Amniotic stem cell (primary cell): ENCODE results near the gene HSPBAP1.
"Not testable (repeated sequence)": the region's sequence is repeated elsewhere in the genome, so short reads cannot be mapped to it uniquely, and the experiment has no call there.

ENCODE experiments used
- DNase-seq: peaks from one replicate; lab custom pipeline; 2025; lab: John Stamatoyannopoulos, UW

HSPBAP1 gene

GRCh38 chr3:122739172-122739571 is 54.5 kb downstream of the HSPBAP1 start:
- DNase-seq, result no peak

DNA sequence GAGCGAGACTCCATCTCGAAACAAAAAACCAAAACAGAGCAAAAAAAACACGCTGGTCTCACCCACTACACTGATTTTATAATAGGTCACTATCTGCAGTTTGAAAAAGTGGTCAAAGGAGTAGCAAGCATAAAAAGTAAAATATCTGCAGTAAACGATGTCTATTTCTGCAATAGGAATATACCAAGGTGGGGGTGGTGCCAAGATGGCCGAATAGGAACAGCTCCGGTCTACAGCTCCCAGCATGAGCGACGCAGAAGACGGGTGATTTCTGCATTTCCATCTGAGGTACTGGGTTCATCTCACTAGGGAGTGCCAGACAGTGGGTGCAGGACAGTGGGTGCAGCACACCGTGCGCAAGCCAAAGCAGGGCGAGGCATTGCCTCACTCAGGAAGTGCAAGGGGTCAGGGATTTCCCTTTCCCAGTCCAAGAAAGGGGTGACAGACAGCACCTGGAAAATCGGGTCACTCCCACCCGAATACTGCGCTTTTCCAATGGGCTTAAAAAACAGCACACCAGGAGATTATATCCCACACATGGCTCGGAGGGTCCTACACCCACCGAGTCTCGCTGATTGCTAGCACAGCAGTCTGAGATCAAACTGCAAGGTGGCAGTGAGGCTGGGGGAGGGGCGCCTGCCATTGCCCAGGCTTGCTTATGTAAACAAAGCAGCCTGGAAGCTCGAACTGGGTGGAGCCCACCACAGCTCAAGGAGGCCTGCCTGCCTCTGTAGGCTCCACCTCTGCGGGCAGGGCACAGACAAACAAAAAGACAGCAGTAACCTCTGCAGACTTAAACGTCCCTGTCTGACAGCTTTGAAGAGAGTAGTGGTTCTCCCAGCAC is 60.7 kb downstream of the HSPBAP1 start:
- not testable (repeated sequence) for DNase-seq

- DNase-seq, result no peak
Observed at GRCh38 chr3:122730240-122730639, 63.4 kb downstream of the HSPBAP1 start.

DNA sequence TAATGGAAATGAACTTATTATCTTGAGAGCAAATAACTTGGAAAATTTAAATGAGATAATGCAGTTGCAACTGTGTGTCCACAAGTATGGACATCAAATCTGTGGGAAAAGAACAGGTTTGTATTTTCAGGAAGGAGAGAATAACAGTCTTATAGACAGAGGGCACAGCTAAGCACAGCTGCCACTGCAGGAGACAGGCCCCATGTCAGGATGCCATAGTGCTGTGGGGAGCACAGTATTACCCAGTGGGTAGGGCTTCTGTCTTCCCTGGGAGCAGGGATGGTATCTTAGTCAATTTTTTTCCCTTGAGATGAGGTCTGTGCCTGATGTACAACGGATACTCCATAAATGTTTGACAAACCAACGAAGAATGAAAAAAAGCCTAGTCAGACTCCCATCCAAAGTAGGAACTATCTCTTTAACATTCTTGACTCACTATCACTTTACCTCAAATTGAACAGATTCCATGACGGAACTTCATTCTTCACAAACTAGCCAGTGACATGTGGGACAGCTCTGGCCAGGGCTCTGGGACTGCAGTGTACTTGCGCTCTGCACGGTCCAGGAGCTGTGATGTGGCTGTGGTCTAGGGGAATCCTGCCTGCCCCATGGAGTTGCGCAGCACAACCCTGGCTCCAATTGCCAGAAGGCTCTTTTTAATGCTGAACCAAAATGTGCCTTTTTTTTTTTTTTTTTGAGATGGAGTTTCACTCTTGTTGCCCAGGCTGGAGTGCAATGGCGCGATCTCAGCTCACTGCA is 64.7 kb downstream of the HSPBAP1 start:
- no peak for DNase-seq

DNA sequence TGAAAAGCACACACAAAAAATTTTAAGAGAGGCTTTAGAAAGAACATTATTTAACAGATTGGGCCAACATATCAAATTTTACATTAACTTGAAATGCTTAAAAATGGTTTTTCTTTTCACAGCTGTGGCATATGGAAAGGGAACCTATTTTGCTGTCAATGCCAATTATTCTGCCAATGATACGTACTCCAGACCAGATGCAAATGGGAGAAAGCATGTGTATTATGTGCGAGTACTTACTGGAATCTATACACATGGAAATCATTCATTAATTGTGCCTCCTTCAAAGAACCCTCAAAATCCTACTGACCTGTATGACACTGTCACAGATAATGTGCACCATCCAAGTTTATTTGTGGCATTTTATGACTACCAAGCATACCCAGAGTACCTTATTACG is 65.4 kb downstream of the HSPBAP1 start:
- DNase-seq, result no peak

DNA sequence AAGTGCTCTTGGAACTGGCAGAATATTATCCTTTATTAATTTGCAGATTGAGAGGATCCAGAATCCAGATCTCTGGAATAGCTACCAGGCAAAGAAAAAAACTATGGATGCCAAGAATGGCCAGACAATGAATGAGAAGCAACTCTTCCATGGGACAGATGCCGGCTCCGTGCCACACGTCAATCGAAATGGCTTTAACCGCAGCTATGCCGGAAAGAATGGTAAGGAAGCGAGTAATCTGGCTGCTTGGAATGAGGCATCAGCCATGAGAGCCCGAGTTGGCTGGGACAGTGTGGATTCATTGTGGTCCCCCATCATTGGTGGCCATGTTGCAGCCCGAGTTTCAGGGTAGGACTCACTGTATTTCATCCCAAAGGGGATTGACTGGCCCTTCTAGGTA is 65.9 kb downstream of the HSPBAP1 start:
- no peak for DNase-seq

- DNase-seq, result no peak
Observed at GRCh38 chr3:122727294-122727693, 66.3 kb downstream of the HSPBAP1 start.

DNA sequence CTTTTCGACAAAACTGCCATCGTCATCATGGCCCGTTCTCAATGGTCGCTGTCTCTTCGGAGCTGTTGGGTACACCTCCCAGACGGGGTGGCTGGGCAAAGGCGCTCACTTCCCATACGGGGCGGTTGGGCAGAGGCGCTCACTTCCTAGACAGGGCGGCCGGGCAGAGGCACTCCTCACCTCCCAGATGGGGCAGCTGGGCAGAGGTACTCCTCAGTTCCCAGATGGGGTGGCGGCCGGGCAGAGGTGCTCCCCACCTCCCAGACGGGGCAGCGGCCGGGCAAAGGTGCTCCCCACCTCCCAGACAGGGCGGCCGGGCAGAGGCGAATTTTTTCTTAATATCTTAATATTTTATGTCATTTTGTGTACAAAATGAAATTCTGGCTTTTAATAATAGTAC is 68.5 kb downstream of the HSPBAP1 start:
- DNase-seq, result no peak

DNA sequence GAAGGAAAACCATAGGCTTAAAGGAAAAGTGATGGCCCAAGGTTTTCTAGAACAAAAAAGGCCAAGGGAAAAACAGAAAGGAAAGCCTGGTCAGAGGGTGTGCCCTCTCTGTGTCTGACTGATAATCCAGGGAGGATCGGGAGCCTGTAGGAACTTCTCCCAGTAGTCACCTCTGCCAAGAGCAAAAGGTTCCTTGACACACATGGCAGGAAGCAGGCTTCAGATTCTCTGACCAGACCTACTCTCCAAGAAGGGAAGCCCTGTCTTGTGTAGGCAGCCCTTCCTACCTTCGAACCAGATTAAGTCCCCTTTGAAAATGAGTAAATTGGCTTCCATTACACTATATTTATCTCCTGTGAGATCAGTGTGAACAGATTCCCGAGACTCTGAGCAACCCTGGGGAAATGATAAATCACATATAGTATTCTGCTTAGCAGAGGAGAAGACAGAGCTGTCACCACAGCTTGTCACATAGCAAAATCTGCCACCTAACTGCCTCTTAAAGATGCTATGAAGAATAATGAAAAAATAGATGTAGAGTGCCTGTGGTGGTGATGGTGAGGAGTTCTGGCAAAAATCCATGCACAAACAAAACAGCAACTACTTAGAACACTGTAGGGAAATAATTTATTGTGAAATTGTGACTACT is 74.2 kb downstream of the HSPBAP1 start:
- DNase-seq, result no peak

GRCh38 chr3:122716667-122717066 is 77.0 kb downstream of the HSPBAP1 start:
- DNase-seq, result no peak

DNA sequence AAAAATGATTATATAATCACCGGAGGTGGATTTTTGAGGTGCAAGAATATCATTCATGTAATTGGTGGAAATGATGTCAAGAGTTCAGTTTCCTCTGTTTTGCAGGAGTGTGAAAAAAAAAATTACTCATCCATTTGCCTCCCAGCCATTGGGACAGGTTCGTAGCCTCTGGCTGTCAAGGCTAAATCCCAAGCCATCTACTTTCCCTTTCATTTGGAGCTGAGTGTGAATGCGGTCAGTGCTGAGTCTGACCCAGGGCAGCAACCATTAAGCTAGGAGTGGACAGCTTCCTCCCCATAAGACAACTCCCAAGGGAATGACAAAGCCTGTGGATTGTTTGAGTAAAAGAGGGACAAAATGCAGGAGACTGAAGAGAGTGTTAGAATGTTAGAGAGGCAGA is 79.4 kb downstream of the HSPBAP1 start:
- no peak for DNase-seq

DNA sequence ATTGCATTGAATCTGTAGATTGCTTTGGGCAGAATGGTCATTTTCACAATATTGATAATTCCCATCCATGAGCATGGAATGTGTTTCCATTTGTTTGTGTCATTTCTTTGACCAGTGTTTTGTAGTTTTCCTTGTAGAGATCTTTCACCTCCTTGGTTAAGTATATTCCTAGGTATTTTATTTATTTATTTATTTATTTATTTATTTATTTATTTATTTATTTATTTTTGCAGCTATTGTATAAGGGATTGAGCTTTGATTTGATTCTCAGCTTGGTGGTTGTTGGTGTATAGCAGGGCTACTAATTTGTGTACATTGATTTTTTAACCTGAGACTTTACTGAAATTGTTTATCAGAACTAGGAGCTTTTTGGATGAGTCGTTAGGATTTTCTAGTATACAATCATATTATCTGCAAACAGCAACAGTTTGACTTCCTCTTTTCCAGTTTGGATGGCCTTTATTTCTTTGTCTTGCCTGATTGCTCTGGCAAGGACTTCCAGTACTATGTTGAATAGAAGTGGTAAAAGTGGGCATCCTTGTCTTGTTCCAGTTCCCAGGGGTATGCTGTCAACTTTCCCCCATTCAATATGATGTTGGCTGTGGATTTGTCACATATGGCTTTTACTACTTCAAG is 82.9 kb downstream of the HSPBAP1 start:
- not testable (repeated sequence) for DNase-seq

DNA sequence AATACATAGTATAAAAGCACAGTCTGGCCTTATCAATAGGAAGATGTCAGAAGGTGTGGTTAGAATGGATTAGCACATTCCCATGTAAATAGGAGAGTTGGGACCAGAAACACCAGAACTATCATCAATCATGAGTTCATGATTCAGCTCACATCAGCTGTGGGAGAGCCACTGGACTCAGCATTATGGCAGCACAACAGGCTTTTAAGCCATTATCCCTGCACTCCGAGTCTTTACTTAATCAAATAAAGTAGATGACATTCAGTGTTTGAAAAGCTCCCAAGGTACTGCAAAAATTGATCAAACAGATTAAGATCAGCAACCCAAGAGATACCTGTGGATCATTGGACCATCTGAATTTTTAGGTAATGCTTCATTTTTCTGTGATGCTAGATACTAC is 88.3 kb downstream of the HSPBAP1 start:
- DNase-seq, result no peak

- DNase-seq, result no peak
Observed at GRCh38 chr3:122700193-122700592, 93.4 kb downstream of the HSPBAP1 start.

GRCh38 chr3:122697952-122698620 is 95.5 kb downstream of the HSPBAP1 start:
- DNase-seq, result no peak

DNA sequence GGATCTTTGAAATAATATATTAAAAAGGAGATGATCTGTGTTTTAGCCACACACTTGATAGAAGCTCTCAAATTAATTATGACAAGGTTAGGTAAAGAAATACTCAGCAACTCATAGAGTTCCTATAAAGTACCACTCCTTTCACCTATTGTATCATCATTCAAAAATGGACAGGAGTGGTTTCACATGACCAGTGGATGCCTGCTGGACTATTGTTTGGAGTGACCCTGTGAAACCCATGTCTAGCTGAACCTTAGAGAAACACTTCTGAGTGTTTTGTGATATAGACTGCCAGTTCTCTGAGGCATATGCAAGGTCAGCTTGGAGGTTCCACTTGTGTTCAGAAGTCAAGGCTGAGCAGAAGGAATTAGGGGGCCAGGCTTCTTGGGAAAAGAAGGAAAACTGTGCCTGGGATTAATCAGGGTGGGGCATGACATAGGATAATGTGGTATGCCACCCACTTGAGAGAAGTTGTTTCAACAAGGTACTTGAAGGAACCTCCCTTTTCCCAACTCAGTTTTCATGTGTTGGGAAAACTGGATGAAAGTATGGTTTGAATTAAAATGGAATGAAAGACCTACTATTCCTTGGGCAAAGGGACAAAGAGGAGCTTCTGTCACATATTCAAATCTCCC is 97.6 kb downstream of the HSPBAP1 start:
- no peak for DNase-seq

DNA sequence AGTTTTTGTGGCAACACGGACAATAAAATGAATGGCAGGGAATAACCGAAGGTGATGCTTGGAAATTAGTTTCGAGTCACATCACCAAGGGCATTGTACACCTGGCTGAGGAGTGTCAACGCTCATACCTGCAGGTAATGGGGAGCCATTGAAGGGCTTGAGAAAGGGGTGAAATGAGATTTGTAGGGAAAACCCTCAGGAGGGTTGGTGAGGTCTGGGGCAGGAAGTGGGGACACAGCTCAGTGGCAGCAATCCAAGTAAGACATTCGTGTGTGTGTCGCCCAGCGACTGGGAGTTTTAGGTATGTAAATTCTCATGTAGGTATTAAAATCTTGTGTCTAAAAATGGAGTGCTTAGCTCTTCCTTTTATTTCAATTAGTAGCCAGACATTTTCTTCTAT is 98.7 kb downstream of the HSPBAP1 start:
- DNase-seq, result no peak

GRCh38 chr3:122692674-122693073 is 101.0 kb downstream of the HSPBAP1 start:
- DNase-seq, result no peak

- no peak for DNase-seq
Observed at GRCh38 chr3:122691195-122691594, 102.4 kb downstream of the HSPBAP1 start.

- DNase-seq, result no peak
Observed at GRCh38 chr3:122690096-122690495, 103.5 kb downstream of the HSPBAP1 start.
